CD4-positive, CD25-positive, alpha-beta regulatory T cell (primary cell): ENCODE data around the gene OPCML. TPM values are rescaled to one million over a fixed set of nuclear protein-coding genes. Genes with fewer than 3 reads are reported as not detected.

ENCODE experiments used
- ATAC-seq, 2 donors: fragments of 150-1000 bp; cut with Tn5 transposase; one replicate each; pipeline ENCODE4 v1.10.0; 2021; ENCODE audit warnings: low read depth in 2 of 2, moderate number of reproducible peaks in 2 of 2, moderate library complexity in 1 of 2
- DNase-seq, 3 donors: peaks; one replicate each; pipeline versions ENCODE4 v3.0.0 to v3.0.0-alpha.2; 2012 to 2022; ENCODE audit warnings: mixed read lengths in 1 of 3
- H3K27ac ChIP-seq: one replicate; pipeline ENCODE4 v1.7.0; 2013; ENCODE audit warnings: mild to moderate bottlenecking, low read length; ENCODE audit not compliant: insufficient read depth, poor library complexity, severe bottlenecking
- H3K27me3 ChIP-seq: one replicate; pipeline ENCODE4 v1.7.0; 2013; ENCODE audit warnings: low read length; ENCODE audit not compliant: control insufficient read depth, insufficient read depth
- H3K36me3 ChIP-seq: one replicate; pipeline ENCODE4 v1.7.0; 2013; ENCODE audit warnings: mild to moderate bottlenecking, low read length, moderate library complexity; ENCODE audit not compliant: control insufficient read depth, insufficient read depth
- H3K4me1 ChIP-seq: 2 replicates; pipeline ENCODE4 v1.7.0; 2013; ENCODE audit warnings: mild to moderate bottlenecking, low read length; ENCODE audit not compliant: insufficient read depth, control insufficient read depth, poor library complexity, severe bottlenecking
- H3K4me3 ChIP-seq: one replicate; pipeline ENCODE4 v1.7.0; 2013; ENCODE audit warnings: low read depth, mild to moderate bottlenecking, low read length, moderate library complexity
- H3K9me3 ChIP-seq, 2 experiments: 1 replicate in 1 of 2; 2 replicates in 1 of 2; pipeline ENCODE4 v1.7.0; 2013; ENCODE audit warnings: low read length in 2 of 2, mild to moderate bottlenecking in 1 of 2, moderate library complexity in 1 of 2; ENCODE audit not compliant: control insufficient read depth in 2 of 2
- H3K27ac Mint-ChIP-seq, 3 donors: one replicate each; pipeline ENCODE4 v1.8.0; 2020 to 2022; ENCODE audit warnings: mild to moderate bottlenecking in 3 of 3, mixed read lengths in 3 of 3, moderate library complexity in 2 of 3
- H3K27me3 Mint-ChIP-seq: one replicate; pipeline ENCODE4 v1.8.0; 2022; ENCODE audit warnings: mild to moderate bottlenecking, mixed read lengths
- H3K36me3 Mint-ChIP-seq: one replicate; pipeline ENCODE4 v1.8.0; 2020; ENCODE audit warnings: mixed read lengths
- H3K4me1 Mint-ChIP-seq, 4 donors: one replicate each; pipeline ENCODE4 v1.8.0; 2020 to 2022; ENCODE audit warnings: mixed read lengths in 4 of 4, mild to moderate bottlenecking in 1 of 4
- H3K4me3 Mint-ChIP-seq, 4 donors: one replicate each; pipeline ENCODE4 v1.8.0; 2020 to 2022; ENCODE audit warnings: mild to moderate bottlenecking in 4 of 4, mixed read lengths in 4 of 4, moderate library complexity in 3 of 4
- H3K9me3 Mint-ChIP-seq, 7 donors: one replicate each; pipeline ENCODE4 v1.8.0; 2020 to 2022; ENCODE audit warnings: mixed read lengths in 7 of 7, mild to moderate bottlenecking in 3 of 7, moderate library complexity in 2 of 7
- polyA plus RNA-seq, 4 donors: library from polyadenylated mRNA; unstranded; fragments of 300-500 nt; fragmentation: Illumina TruSeq; gene quantifications; one replicate each; pipeline ENCODE4 v1.2.3, GENCODE V29; 2021
- total RNA-seq: library from RNA; stranded (reverse); gene quantifications from one replicate; pipeline ENCODE4 v1.2.3, GENCODE V29; 2022

The OPCML gene
- total and polyA plus RNA-seq, 5 donors from 2014 or later, result not detected

- H3K27me3 ChIP-seq, result peaks cover 2% of the 10 kb centered on the region
Measured at GRCh38 chr11:132943706-132944568, 588.4 kb downstream of the OPCML start.

DNA sequence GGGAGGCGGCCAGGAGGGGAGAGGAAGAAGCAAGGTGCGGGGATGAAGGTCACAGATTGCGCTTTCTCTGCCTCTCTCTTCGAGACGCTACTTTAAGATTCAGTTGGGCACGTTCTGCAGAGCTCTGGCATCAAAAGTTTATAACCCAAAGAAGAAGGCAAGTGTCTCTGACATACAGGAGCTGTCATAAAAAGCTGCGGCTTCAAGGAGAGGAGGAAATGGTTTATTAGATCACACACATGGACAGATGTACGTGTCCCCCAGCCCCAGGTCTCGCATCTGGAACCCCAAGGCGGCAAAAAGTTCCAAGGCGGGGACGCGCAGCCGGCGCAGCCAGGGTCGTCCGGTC lies 589.0 kb downstream of the OPCML start:
- DNase-seq (no peak), ATAC-seq (no peak)
- Mint-ChIP-seq H3K36me3 (no peaks in the 10 kb centered on the region), H3K27ac (no peak overlapping the region), H3K4me3 (no peak overlapping the region), H3K9me3 (peaks cover 0 to 3% (median 0%) of the 10 kb centered on the region in 7 donors), H3K27me3 (peaks cover 44% of the 10 kb centered on the region), H3K4me1 (peaks cover 0 to 6% (median 0%) of the 10 kb centered on the region in 4 donors)
- peaks cover 2% of the 10 kb centered on the region for H3K27me3 ChIP-seq
- H3K36me3 ChIP-seq, result no peaks in the 10 kb centered on the region
- no peak overlapping the region for H3K4me3 ChIP-seq
- H3K27ac ChIP-seq, result no peak overlapping the region
- H3K9me3 ChIP-seq, result no peaks in the 10 kb centered on the region
- H3K4me1 ChIP-seq, result no peaks in the 10 kb centered on the region

More at GRCh38 chr11:132943706-132944568, 588.4 kb downstream of the OPCML start:
- Mint-ChIP-seq H3K4me3 (no peak overlapping the region), H3K27me3 (peaks cover 44% of the 10 kb centered on the region), H3K9me3 (peaks cover 0 to 3% (median 0%) of the 10 kb centered on the region in 7 donors), H3K27ac (no peak overlapping the region), H3K4me1 (peaks cover 0 to 6% (median 0%) of the 10 kb centered on the region in 4 donors), H3K36me3 (no peaks in the 10 kb centered on the region)
- Histone ChIP-seq H3K9me3 (no peaks in the 10 kb centered on the region), H3K36me3 (no peaks in the 10 kb centered on the region), H3K4me3 (no peak overlapping the region), H3K27ac (no peak overlapping the region), H3K4me1 (no peaks in the 10 kb centered on the region)
- DNase-seq (no peak), ATAC-seq (no peak)

- no peak overlapping the region for H3K27ac Mint-ChIP-seq
- H3K36me3 Mint-ChIP-seq, result no peaks in the 10 kb centered on the region
- ATAC-seq (no peak), DNase-seq (no peak)
- no peak overlapping the region for H3K4me3 ChIP-seq
- H3K4me1 ChIP-seq, result no peaks in the 10 kb centered on the region
- H3K4me1 Mint-ChIP-seq, result peaks cover 0 to 6% (median 0%) of the 10 kb centered on the region in 4 donors
- peaks cover 44% of the 10 kb centered on the region for H3K27me3 Mint-ChIP-seq
- no peak overlapping the region for H3K27ac ChIP-seq
- no peaks in the 10 kb centered on the region for H3K9me3 ChIP-seq
- no peaks in the 10 kb centered on the region for H3K36me3 ChIP-seq
- peaks cover 0 to 2% (median 0%) of the 10 kb centered on the region in 7 donors for H3K9me3 Mint-ChIP-seq
- H3K27me3 ChIP-seq, result peaks cover 2% of the 10 kb centered on the region
- H3K4me3 Mint-ChIP-seq, result no peak overlapping the region
Measured at GRCh38 chr11:132942611-132943356, 589.5 kb downstream of the OPCML start.

DNA sequence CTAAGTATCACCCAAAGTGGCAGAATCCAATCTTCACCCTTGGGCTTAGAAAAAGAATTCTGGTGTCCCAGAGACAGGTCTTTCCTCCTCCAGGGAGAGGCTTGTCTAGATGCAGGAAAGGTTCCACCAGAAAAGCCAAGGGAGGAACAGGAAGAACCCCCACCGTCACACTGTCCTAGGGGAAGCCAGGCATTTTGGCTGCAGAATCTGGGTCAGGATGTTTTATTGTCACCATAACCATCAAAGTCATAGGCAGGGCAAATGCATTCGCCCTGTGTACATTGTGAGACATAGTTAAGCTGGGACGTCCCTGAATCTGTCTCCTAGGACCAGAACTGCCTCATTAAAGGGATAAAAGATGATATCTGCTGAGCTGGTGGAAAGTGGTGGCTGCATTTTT lies 590.5 kb downstream of the OPCML start:
- DNase-seq (no peak), ATAC-seq (no peak)
- Histone ChIP-seq H3K27me3 (peaks cover 2% of the 10 kb centered on the region), H3K36me3 (no peaks in the 10 kb centered on the region), H3K4me1 (no peaks in the 10 kb centered on the region), H3K4me3 (no peak overlapping the region), H3K9me3 (no peaks in the 10 kb centered on the region), H3K27ac (no peak overlapping the region)
- H3K4me3 Mint-ChIP-seq, result no peak overlapping the region
- H3K36me3 Mint-ChIP-seq, result no peaks in the 10 kb centered on the region
- peaks cover 0 to 6% (median 0%) of the 10 kb centered on the region in 4 donors for H3K4me1 Mint-ChIP-seq
- no peak overlapping the region for H3K27ac Mint-ChIP-seq
- H3K27me3 Mint-ChIP-seq, result peaks cover 41% of the 10 kb centered on the region
- peaks cover 0 to 2% (median 0%) of the 10 kb centered on the region in 7 donors for H3K9me3 Mint-ChIP-seq

- H3K27me3 ChIP-seq, result peaks cover 2% of the 10 kb centered on the region
- ATAC-seq (no peak), DNase-seq (peak in 1 of 3 donors; percentile 1)
- H3K4me1 ChIP-seq, result no peaks in the 10 kb centered on the region
- no peaks in the 10 kb centered on the region for H3K36me3 Mint-ChIP-seq
- no peaks in the 10 kb centered on the region for H3K36me3 ChIP-seq
- H3K27ac ChIP-seq, result no peak overlapping the region
- no peak overlapping the region for H3K27ac Mint-ChIP-seq
- H3K4me3 Mint-ChIP-seq, result no peak overlapping the region
- H3K9me3 ChIP-seq, result no peaks in the 10 kb centered on the region
- H3K27me3 Mint-ChIP-seq, result peaks cover 37% of the 10 kb centered on the region
- peaks cover 0 to 2% (median 0%) of the 10 kb centered on the region in 7 donors for H3K9me3 Mint-ChIP-seq
- H3K4me1 Mint-ChIP-seq, result peaks cover 0 to 6% (median 0%) of the 10 kb centered on the region in 4 donors
- H3K4me3 ChIP-seq, result no peak overlapping the region
Measured at GRCh38 chr11:132941024-132941646, 591.2 kb downstream of the OPCML start.

GRCh38 chr11:132937016-132937415 lies 595.3 kb downstream of the OPCML start:
- H3K27ac Mint-ChIP-seq, result no peak overlapping the region
- H3K27me3 Mint-ChIP-seq, result peaks cover 15% of the 10 kb centered on the region
- H3K27ac ChIP-seq, result no peak overlapping the region
- DNase-seq (no peak), ATAC-seq (no peak)
- no peaks in the 10 kb centered on the region for H3K36me3 ChIP-seq
- no peaks in the 10 kb centered on the region for H3K27me3 ChIP-seq
- H3K9me3 ChIP-seq, result no peaks in the 10 kb centered on the region
- no peak overlapping the region for H3K4me3 Mint-ChIP-seq
- no peak overlapping the region for H3K4me3 ChIP-seq
- H3K4me1 Mint-ChIP-seq, result no peaks in the 10 kb centered on the region
- no peaks in the 10 kb centered on the region for H3K4me1 ChIP-seq
- H3K36me3 Mint-ChIP-seq, result no peaks in the 10 kb centered on the region
- H3K9me3 Mint-ChIP-seq, result peaks cover 0 to 2% (median 0%) of the 10 kb centered on the region in 7 donors

- ATAC-seq (no peak), DNase-seq (no peak)
- no peaks in the 10 kb centered on the region for H3K36me3 Mint-ChIP-seq
- Histone ChIP-seq H3K36me3 (no peaks in the 10 kb centered on the region), H3K4me3 (no peak overlapping the region), H3K4me1 (no peaks in the 10 kb centered on the region), H3K9me3 (no peaks in the 10 kb centered on the region), H3K27me3 (no peaks in the 10 kb centered on the region), H3K27ac (no peak overlapping the region)
- H3K27me3 Mint-ChIP-seq, result peaks cover 2% of the 10 kb centered on the region
- H3K4me3 Mint-ChIP-seq, result no peak overlapping the region
- H3K4me1 Mint-ChIP-seq, result no peaks in the 10 kb centered on the region
- no peak overlapping the region for H3K27ac Mint-ChIP-seq
- peaks cover 0 to 2% (median 0%) of the 10 kb centered on the region in 7 donors for H3K9me3 Mint-ChIP-seq
Measured at GRCh38 chr11:132935383-132935782, 596.9 kb downstream of the OPCML start.
